Ovary (tissue), 3 donors: ENCODE results near the gene SOCS1.

Source experiments
- CTCF ChIP-seq, 3 donors: fragments of 450-650 bp in 2 of 3; fragments of 200-600 bp in 1 of 3; IDR thresholded peaks; one replicate each; pipeline versions ENCODE4 v1.5.1 to v1.8.0; 2016 to 2022; ENCODE audit warnings: antibody characterized with exemption in 3 of 3, mild to moderate bottlenecking in 1 of 3
- POLR2A ChIP-seq: fragments of 450-650 bp; IDR thresholded peaks from one replicate; pipeline ENCODE4 v1.6.1; 2017; ENCODE audit warnings: antibody characterized with exemption, mild to moderate bottlenecking, moderate library complexity
- donor health status: DM: no; HTN: no; CAD: no.

- TF ChIP-seq CTCF (IDR thresholded peaks at IDR 0.05), result no peak
- no peak for TF ChIP-seq POLR2A
These were observed 10.7 kb downstream of the SOCS1 start for GRCh38 chr16:11245222-11245737.
